ENCODE results near the gene AMOTL2.

The AMOTL2 gene

GRCh38 chr3:134332344-134332743, 41.9 kb downstream of the AMOTL2 start:
- no peak for TF ChIP-seq CTCF (IDR thresholded peaks at IDR 0.05; ENCODE audit: low read depth, low read length)
- no peak for DNase-seq (ENCODE audit: extremely low read depth, low read depth)

GRCh38 chr3:134331811-134332199, 42.4 kb downstream of the AMOTL2 start:
- DNase-seq (ENCODE audit: extremely low read depth, low read depth): no peak
- no peak for TF ChIP-seq CTCF (IDR thresholded peaks at IDR 0.05; ENCODE audit: low read depth, low read length)

GRCh38 chr3:134330883-134331810, 43.1 kb downstream of the AMOTL2 start:
- no peak for DNase-seq (ENCODE audit: extremely low read depth, low read depth)
- TF ChIP-seq CTCF (IDR thresholded peaks at IDR 0.05; ENCODE audit: low read depth, low read length): no peak

- no peak for TF ChIP-seq CTCF (IDR thresholded peaks at IDR 0.05; ENCODE audit: low read depth, low read length)
- DNase-seq (ENCODE audit: extremely low read depth, low read depth): no peak
These were observed 45.4 kb downstream of the AMOTL2 start for GRCh38 chr3:134328846-134329245.

GRCh38 chr3:134328147-134328591, 46.1 kb downstream of the AMOTL2 start:
- no peak for TF ChIP-seq CTCF (IDR thresholded peaks at IDR 0.05; ENCODE audit: low read depth, low read length)
- no peak for DNase-seq (ENCODE audit: extremely low read depth, low read depth)

- no peak for DNase-seq (ENCODE audit: extremely low read depth, low read depth)
These were observed 46.7 kb downstream of the AMOTL2 start for GRCh38 chr3:134327594-134327975.

More at GRCh38 chr3:134327594-134327975, 46.7 kb downstream of the AMOTL2 start:
- no peak for TF ChIP-seq CTCF (IDR thresholded peaks at IDR 0.05; ENCODE audit: low read depth, low read length)
